GF-D8 (cell line): ENCODE data around the gene STEAP1B.
"Not testable (repeated sequence)": the region's sequence is repeated elsewhere in the genome, so short reads cannot be mapped to it uniquely, and the experiment has no call there.

ENCODE experiments used
- DNase-seq: peaks from one replicate; lab custom pipeline; 2025; lab: John Stamatoyannopoulos, UW

STEAP1B gene

DNA sequence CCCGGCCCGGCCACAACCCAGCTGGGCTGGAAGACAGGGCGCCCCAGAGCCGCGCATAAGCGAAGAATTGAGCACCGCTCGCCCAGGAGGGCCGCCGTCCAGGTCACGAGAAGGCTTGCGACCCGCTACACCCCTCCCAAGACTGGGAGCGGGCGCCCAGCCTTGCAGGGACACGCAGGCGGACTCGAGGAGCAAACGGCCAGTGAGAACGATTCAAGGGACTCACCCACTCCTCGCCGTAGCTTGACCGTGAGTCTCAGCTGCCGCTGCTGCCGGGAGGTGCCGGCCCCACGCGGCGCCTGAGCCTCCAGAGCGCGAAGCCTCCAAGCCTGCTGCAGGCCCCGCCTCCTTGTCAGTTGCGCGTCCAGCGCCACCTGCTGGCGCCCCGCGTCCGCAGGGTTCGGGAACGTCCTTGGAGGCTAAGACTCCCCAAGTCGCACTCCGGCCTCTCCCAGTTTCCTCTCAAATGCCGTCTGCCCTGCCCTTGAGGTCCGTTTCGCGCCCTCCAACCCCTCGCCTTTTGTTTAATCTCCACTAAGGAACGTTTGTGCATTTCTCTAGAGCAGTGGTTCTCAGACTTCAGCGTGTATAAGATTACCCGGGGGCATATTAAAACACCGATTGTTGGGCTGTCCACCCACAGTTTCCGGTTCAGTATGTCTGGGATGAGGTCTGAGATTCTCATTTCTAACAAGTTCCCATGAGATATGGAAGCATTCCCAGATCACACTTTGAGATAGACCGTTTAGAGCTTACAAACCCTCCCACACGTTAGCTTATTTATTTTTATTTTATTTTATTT is at the start of gene STEAP1B:
Gene STEAP1B (minus strand): TSS at position 301 of the 802 bp plus-strand sequence. CDS start 5,333 bp downstream, outside the sequence.
- DNase-seq = not testable (repeated sequence)

GRCh38 chr7:22549051-22549450 is 49.1 kb upstream of the STEAP1B start:
- no peak for DNase-seq

DNA sequence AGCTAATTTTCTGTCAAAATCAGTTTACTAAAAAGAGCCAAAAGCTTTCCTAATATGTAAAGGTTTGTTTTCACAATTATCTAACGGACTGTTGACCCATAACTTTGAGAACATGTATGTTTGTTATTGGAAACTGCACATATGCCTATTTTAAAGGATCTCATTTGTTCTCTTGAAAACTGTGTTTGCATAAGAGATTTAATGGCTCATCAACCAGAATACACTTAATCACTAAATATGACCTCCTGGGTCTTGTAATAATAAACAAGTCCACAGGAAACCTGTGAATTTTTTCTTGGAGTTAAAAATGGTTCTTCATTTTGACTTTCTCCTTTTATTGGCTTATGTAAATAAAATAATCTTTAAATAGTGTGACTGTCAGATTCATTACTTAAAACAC is 48.3 kb upstream of the STEAP1B start:
- DNase-seq = no peak

GRCh38 chr7:22546769-22547168 is 46.8 kb upstream of the STEAP1B start:
- no peak for DNase-seq

- no peak for DNase-seq
These were observed 45.5 kb upstream of the STEAP1B start for GRCh38 chr7:22545529-22545928.

DNA sequence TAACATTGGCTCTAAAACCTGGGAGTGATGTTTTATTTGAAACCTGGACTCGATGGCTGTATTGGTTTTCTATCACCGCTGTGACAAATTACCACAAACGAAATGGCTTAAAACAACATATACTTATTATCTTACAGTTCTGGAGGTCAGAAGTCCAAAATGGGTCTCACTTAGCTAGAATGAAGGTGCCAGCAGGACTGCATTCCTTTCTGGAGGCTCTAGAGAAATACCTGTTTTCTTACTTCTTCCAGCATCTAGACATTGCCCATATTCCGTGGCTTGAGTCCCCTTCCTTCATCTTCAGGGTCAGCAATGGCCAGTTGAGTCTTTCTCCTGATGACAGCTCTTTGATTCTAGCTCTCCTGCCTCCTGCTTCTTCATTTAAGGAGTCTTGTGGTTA is 44.3 kb upstream of the STEAP1B start:
- DNase-seq = no peak

DNA sequence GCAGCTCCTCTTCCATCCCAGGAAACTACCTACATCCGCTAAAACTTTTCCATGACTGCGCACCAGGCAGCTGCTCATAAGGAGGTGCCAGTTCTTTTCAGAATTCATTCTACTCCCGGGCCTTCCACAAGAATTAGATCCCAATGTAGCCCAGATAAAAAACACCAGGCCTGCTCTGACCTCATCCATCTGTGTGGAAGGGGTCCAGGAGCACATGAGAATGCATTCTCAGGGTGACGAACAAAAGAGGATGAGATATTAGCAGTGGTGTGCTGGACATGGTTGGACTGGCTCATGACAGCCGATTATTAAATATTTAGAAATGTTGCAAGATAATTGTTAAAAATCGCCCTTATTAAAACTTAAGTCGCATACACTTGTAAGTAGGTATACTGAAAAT is 43.2 kb upstream of the STEAP1B start:
- DNase-seq = no peak

DNA sequence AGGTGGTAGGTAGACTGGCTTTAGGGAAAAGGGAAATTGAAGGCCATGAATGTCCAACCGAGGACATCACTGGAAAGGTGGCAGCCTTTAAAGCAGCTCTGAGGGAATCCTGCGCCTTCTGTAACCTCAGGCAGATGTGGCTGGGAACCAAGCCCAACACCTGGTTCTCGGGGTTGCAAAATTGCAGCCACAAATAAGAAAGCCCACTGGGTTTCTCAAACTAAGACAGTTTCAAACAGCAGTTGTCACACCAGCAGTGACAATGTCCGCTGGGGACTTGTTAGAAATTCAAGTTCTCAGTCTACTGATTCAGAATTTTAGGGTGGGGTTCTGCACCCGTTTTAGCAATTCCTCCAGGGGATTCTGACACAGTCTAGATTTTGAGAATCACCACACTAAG is 42.7 kb upstream of the STEAP1B start:
- DNase-seq = no peak

- DNase-seq = no peak
These were observed 42.3 kb upstream of the STEAP1B start for GRCh38 chr7:22542254-22542653.

- DNase-seq = no peak
These were observed 41.8 kb upstream of the STEAP1B start for GRCh38 chr7:22541789-22542188.

- not testable (repeated sequence) for DNase-seq
These were observed 28.5 kb upstream of the STEAP1B start for GRCh38 chr7:22528537-22528936.

DNA sequence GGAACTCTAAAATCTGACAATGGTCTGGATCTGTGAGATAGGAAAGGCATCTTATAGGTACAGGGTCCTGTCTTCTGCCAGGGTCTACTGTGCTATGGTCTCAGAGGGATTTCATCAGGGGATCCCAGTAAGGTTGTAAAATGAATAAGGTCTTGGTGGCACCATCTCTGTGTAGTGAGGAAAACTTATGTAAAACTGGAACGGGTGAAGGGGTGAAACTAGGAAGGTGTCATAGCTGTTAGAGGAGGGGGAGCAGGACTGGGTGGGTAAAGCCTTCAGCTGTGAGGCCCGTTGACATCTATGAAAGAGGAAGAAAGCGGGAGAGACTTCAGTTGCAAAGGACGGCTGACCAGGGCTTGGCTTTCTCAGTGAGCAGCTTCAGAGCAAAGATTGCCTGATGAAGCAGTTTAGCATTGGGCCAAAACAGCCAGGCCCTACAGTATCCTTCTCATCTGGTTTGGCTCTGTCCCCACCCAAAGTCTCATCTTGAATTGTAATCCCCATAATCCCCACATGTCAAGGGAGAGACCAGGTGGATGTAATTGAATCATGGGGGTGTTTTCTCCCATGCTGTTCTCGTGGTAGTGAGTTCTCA is 24.5 kb upstream of the STEAP1B start:
- DNase-seq = not testable (repeated sequence)

GRCh38 chr7:22523478-22524352 is 23.7 kb upstream of the STEAP1B start:
- not testable (repeated sequence) for DNase-seq

- not testable (repeated sequence) for DNase-seq
These were observed 19.6 kb upstream of the STEAP1B start for GRCh38 chr7:22519560-22519959.

- not testable (repeated sequence) for DNase-seq
These were observed 17.0 kb upstream of the STEAP1B start for GRCh38 chr7:22516950-22517349.

- not testable (repeated sequence) for DNase-seq
These were observed 15.0 kb upstream of the STEAP1B start for GRCh38 chr7:22514963-22515362.

DNA sequence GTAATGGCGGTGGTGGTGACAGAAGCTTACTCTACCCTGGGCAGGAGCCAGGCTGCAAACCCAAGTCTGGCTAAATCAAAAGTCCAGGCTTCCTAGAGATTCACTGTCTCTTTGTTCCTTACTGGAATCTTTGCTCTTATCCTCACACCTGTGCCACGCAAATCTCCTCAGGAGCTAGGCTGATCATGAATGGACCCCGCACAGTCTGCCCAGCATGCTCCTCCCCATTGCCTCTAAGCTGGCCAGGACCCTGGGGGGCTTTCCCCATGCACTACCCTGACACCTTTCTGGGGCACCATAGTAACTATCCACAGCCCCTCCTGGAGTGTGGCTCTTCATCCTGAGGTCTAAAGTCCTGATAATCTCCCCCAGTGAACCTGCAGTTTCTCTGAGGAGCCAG is 7.3 kb upstream of the STEAP1B start:
- DNase-seq = not testable (repeated sequence)

GRCh38 chr7:22506316-22507020 is 6.5 kb upstream of the STEAP1B start:
- not testable (repeated sequence) for DNase-seq

DNA sequence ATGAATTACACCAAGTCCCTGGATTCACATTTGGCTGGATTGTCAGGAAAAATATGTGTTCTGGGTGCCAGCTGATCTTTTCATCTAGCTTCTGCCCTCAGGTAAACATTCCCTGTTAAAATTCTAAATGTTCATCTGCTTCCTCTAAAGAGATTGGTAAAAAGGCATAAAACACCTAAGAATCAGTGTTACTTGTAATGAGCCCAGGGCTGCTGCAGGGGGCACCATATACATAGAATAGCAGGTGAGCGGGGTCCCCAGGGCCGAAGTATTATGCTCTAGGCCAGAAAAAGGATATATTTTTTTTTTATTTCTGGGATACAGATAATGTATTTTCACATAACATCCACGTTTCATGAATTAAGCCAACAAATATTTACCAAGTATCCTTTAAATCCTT is 4.5 kb upstream of the STEAP1B start:
- not testable (repeated sequence) for DNase-seq

GRCh38 chr7:22502104-22502503 is 2.1 kb upstream of the STEAP1B start:
- not testable (repeated sequence) for DNase-seq

DNA sequence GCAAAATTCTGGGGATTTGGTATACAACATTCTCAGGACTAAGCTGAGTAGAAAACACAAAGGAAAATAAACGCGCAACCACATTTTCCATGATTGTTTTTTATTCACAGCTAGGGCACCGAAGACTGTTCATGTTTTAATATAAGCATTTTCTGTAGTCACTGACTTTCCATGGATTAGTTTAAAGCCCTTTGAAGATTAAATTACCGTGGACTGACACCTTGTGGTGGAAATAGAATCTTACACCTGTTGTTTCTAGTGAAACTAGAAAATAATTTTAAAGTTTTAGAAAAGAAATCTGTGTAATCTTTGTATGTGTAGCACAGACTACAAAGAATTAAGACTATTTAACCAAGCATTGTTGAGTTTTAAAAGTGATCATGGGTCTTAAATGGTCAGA is 1.3 kb upstream of the STEAP1B start:
- not testable (repeated sequence) for DNase-seq

DNA sequence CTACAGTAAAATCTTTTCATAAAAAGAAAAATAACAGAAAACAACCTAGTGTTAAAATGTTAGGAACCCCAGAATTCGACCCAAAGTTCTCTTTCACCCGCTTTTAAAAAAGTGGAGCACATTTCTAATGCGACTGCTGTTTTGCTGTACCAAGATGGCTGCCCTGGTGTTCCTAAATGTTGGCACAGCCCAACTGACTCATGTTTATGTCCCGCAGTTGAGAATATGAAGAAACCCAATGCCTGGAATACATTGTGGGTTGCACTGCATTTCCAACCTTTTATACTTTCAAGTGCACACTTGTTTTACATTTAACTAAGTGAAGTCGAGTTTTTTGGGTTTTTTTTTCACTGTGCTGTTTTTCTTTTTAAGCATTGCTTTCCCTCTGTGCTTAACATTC is 944 bp downstream of the STEAP1B start:
- DNase-seq = no peak
